Osteocyte (in vitro differentiated cells): Measurements from ENCODE around the gene ARPIN. TPM values are rescaled to one million over a fixed set of nuclear protein-coding genes. Genes with fewer than 3 reads are reported as not detected.
"Not testable (repeated sequence)": the region's sequence is repeated elsewhere in the genome, so short reads cannot be mapped to it uniquely, and the experiment has no call there.

Source experiments
- DNase-seq: peaks from one replicate; pipeline ENCODE4 v3.0.0; 2021; ENCODE audit warnings: mixed read lengths; ENCODE audit not compliant: unreplicated experiment; ENCODE audit errors: extremely low spot score
- H3K27ac Mint-ChIP-seq: one replicate; pipeline ENCODE4 v1.8.0; 2021; ENCODE audit warnings: mild to moderate bottlenecking, mixed read lengths; ENCODE audit not compliant: unreplicated experiment
- H3K27me3 Mint-ChIP-seq: one replicate; pipeline ENCODE4 v1.8.0; 2021; ENCODE audit warnings: mixed read lengths; ENCODE audit not compliant: unreplicated experiment
- H3K36me3 Mint-ChIP-seq: one replicate; pipeline ENCODE4 v1.8.0; 2021; ENCODE audit warnings: mixed read lengths; ENCODE audit not compliant: unreplicated experiment
- H3K4me1 Mint-ChIP-seq: one replicate; pipeline ENCODE4 v1.8.0; 2021; ENCODE audit warnings: mixed read lengths; ENCODE audit not compliant: unreplicated experiment
- H3K4me3 Mint-ChIP-seq: one replicate; pipeline ENCODE4 v1.8.0; 2021; ENCODE audit warnings: mild to moderate bottlenecking, moderate library complexity, mixed read lengths; ENCODE audit not compliant: unreplicated experiment
- H3K9me3 Mint-ChIP-seq: one replicate; pipeline ENCODE4 v1.8.0; 2021; ENCODE audit warnings: mixed read lengths; ENCODE audit not compliant: unreplicated experiment
- total RNA-seq: library from RNA; stranded (reverse); gene quantifications from 2 replicates; pipeline ENCODE4 v1.2.1, GENCODE V29; 2021
- TF ChIP-seq, protein P1 (sequence below): fragments of 200-600 bp; sonication (generic); IDR thresholded peaks from 2 replicates; pipeline ENCODE4 v1.5.0; 2021; ENCODE audit warnings: antibody characterized with exemption, mild to moderate bottlenecking, moderate library complexity

Gene ARPIN
- total RNA-seq, 1 donor from 2014 or later: 18.7 TPM

DNA sequence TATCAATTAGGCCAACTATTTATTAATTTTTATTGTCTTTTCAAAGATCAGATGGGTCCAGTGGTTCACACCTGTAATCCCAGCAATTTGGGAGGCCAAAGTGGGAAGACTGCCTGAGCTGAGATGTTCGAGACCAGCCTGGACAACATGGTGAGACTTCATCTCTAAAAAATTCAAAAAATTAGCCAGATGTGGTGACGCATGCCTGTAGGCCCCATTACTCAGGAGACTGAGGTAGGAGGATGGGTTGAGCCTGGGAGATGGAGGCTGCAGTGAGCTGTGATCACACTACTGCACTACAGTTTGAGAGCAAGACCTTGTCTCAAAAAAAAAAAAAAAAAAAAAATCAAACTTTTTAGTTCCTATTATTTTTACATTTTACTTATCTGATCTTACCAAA, 27.1 kb downstream of the ARPIN start:
- TF ChIP-seq, protein P1, sequence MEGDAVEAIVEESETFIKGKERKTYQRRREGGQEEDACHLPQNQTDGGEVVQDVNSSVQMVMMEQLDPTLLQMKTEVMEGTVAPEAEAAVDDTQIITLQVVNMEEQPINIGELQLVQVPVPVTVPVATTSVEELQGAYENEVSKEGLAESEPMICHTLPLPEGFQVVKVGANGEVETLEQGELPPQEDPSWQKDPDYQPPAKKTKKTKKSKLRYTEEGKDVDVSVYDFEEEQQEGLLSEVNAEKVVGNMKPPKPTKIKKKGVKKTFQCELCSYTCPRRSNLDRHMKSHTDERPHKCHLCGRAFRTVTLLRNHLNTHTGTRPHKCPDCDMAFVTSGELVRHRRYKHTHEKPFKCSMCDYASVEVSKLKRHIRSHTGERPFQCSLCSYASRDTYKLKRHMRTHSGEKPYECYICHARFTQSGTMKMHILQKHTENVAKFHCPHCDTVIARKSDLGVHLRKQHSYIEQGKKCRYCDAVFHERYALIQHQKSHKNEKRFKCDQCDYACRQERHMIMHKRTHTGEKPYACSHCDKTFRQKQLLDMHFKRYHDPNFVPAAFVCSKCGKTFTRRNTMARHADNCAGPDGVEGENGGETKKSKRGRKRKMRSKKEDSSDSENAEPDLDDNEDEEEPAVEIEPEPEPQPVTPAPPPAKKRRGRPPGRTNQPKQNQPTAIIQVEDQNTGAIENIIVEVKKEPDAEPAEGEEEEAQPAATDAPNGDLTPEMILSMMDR: no peak
- Mint-ChIP-seq H3K9me3 (no peaks in the 10 kb centered on the region), H3K4me1 (no peaks in the 10 kb centered on the region), H3K27me3 (no peaks in the 10 kb centered on the region), H3K36me3 (peaks cover 37% of the 10 kb centered on the region), H3K4me3 (no peak overlapping the region), H3K27ac (no peak overlapping the region)
- DNase-seq: no peak

DNA sequence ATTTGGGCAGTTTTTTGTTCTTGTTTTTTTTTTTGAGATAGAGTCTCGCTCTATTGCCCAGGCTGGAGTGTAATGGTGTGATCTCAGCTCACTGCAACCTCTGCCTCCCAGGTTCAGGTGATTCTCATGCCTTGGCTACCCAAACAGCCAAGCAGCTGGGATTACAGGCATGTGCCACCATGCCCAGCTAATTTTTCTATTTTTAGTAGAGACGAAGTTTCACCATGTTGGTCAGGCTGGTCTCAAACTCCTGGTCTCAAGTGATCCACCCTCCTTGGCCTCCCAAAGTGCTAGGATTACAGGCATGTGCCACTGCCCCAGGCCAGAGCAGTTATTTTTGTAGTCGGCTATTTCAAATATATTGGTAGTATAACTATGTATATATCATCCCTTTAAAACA, 27.6 kb downstream of the ARPIN start:
- H3K36me3 Mint-ChIP-seq: peaks cover 37% of the 10 kb centered on the region
- H3K9me3 Mint-ChIP-seq, H3K4me3 Mint-ChIP-seq, DNase-seq, H3K27me3 Mint-ChIP-seq, H3K4me1 Mint-ChIP-seq, H3K27ac Mint-ChIP-seq: not testable (repeated sequence)

DNA sequence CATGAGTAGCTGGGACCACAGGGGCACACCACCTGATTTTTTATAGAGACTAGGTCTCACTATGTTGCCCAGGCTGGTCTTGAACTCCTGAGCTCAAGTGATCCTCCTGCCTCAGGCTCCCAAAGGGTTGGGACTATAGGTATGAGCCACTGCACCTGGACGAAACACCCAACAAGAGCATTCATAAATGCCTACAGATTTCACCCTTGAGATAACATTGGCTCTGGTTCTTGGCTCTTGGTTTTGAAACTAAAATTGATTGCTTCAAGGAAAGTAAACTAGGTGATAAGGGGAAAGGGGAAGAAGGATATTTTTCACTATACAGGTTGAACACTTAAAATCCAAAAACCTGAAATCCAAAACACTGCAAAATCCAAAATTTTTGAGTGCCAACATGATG, 29.2 kb downstream of the ARPIN start:
- Mint-ChIP-seq H3K36me3 (peaks cover 31% of the 10 kb centered on the region), H3K27me3 (no peaks in the 10 kb centered on the region), H3K9me3 (no peaks in the 10 kb centered on the region)

DNA sequence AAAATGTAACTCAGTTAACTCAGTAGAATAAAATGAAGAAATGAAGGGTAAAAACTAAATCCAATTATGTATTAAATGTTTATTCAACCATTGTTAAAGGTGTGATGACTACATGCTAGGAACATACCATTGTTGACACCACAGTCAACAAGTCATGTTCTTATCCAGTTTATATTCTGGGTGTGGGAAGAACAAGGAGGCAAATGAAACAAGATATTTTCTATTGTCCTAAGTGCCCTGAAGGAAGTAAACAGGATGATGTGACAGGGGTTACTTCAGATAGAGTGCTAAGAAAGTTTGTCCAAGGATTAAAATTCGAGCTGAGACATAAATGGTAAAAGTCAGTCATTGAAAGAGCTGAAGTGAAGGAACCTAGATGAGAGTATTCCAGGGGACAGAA, 32.0 kb downstream of the ARPIN start:
- DNase-seq: no peak
- TF ChIP-seq, protein P1: no peak
- Mint-ChIP-seq H3K9me3 (no peaks in the 10 kb centered on the region), H3K4me3 (no peak overlapping the region), H3K27me3 (no peaks in the 10 kb centered on the region), H3K27ac (no peak overlapping the region), H3K36me3 (peaks cover 30% of the 10 kb centered on the region), H3K4me1 (no peaks in the 10 kb centered on the region)

More for the DNA sequence above, 29.2 kb downstream of the ARPIN start:
- TF ChIP-seq, protein P1: no peak
- no peak for DNase-seq
- H3K4me1 Mint-ChIP-seq: no peaks in the 10 kb centered on the region
- no peak overlapping the region for H3K27ac Mint-ChIP-seq
- H3K4me3 Mint-ChIP-seq: no peak overlapping the region

DNA sequence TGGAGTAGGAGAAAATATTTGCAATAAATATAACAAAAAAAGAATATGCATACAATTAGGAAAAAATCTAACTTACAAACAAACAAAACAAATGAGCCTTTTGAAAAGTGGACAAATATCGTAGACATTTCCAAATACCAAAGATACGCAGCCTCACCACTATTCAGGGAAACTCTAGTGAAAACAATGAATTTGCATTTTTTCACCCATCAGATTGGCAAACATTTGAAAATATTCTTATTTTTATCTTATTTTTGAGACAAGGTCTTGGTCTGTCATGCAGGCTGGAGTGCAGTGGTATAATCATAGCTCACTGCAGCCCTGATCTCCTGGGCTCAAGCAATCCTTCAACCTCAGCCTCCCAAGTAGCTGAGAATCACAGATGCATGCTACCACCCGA, 34.4 kb downstream of the ARPIN start:
- Mint-ChIP-seq H3K27me3 (no peaks in the 10 kb centered on the region), H3K36me3 (peaks cover 28% of the 10 kb centered on the region), H3K4me1 (peaks cover 4% of the 10 kb centered on the region), H3K9me3 (no peaks in the 10 kb centered on the region), H3K27ac (no peak overlapping the region), H3K4me3 (no peak overlapping the region)
- DNase-seq: no peak
- TF ChIP-seq, protein P1: no peak

DNA sequence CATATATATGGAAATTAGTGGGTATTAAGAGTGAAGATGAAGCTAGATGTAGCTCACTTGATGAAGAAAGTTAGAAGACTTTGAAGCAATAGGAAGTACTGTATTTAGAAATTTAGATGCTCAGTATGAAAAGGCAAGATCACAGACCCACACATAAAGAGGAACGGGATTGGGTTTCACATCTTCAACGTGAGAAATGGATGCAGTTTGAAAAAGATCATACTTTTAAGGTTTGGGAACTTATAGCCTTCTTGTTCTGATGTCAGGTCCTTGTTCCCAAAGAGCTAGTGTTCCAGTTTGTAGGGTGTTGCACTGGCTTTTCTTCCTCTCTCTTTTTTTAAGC, 35.7 kb downstream of the ARPIN start:
- Mint-ChIP-seq H3K9me3 (no peaks in the 10 kb centered on the region), H3K27ac (no peak overlapping the region), H3K4me1 (peaks cover 4% of the 10 kb centered on the region), H3K4me3 (no peak overlapping the region), H3K27me3 (no peaks in the 10 kb centered on the region), H3K36me3 (peaks cover 21% of the 10 kb centered on the region)
- no peak for DNase-seq
- TF ChIP-seq, protein P1: no peak
